ENCODE measurements around the gene LMAN2. TPM values are rescaled to one million over a fixed set of nuclear protein-coding genes. Genes with fewer than 3 reads are reported as not detected.
A peak's percentile ranks its signal among the peaks of the same experiment; 100 is the strongest.
"Not testable (repeated sequence)": the region's sequence is repeated elsewhere in the genome, so short reads cannot be mapped to it uniquely, and the experiment has no call there.

LMAN2 gene
- total RNA-seq, 4 donors from 2014 or later = 236 to 322 (median 293) TPM

- peak overlapping the region; percentile 66 to 83 (median 76) for H3K27ac ChIP-seq
- in situ Hi-C loops (cut with MboI; ENCODE audit: low pct_ligation_motif_present in 1 of 4, low pct_unique_long_range_greater_than_20kb in 1 of 4, low sequenced_read_pairs in 3 of 4) = no loop called here
- peaks cover 27 to 66% (median 44%) of the 10 kb centered on the region in 4 donors for H3K4me1 ChIP-seq
- DNase-seq = peak; percentile 81
- no peaks in the 10 kb centered on the region for H3K27me3 ChIP-seq
- intact Hi-C loops (cut with DNase I; ENCODE audit: low total_unique reads) = no loop called here
- H3K4me3 ChIP-seq = peak overlapping the region; percentile 23 to 64 (median 52)
- no peaks in the 10 kb centered on the region for H3K9me3 ChIP-seq
- no peaks in the 10 kb centered on the region for H3K36me3 ChIP-seq
- TF ChIP-seq POLR2AphosphoS5 (IDR thresholded peaks at IDR 0.05) = no peak
- no peak for TF ChIP-seq EP300 (IDR thresholded peaks at IDR 0.05; ENCODE audit: low read depth)
- no peak for TF ChIP-seq POLR2A (IDR thresholded peaks at IDR 0.05)
- TF ChIP-seq, protein P1, sequence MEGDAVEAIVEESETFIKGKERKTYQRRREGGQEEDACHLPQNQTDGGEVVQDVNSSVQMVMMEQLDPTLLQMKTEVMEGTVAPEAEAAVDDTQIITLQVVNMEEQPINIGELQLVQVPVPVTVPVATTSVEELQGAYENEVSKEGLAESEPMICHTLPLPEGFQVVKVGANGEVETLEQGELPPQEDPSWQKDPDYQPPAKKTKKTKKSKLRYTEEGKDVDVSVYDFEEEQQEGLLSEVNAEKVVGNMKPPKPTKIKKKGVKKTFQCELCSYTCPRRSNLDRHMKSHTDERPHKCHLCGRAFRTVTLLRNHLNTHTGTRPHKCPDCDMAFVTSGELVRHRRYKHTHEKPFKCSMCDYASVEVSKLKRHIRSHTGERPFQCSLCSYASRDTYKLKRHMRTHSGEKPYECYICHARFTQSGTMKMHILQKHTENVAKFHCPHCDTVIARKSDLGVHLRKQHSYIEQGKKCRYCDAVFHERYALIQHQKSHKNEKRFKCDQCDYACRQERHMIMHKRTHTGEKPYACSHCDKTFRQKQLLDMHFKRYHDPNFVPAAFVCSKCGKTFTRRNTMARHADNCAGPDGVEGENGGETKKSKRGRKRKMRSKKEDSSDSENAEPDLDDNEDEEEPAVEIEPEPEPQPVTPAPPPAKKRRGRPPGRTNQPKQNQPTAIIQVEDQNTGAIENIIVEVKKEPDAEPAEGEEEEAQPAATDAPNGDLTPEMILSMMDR (IDR thresholded peaks at IDR 0.05) = no peak
- 8 to 40% methylated on average over 6 to 43 of the region's 59 CpGs for WGBS, 2 donors (ENCODE audit: low coverage in 1 of 2)
Observed at GRCh38 chr5:177362610-177363507, 11.4 kb upstream of the LMAN2 start.

- WGBS, 2 donors (ENCODE audit: low coverage in 1 of 2) = 52 to 60% methylated on average over 6 to 8 of the region's 8 CpGs
- intact Hi-C loops (cut with DNase I; ENCODE audit: low total_unique reads) (no loop called here), in situ Hi-C loops (cut with MboI; ENCODE audit: low pct_ligation_motif_present in 1 of 4, low pct_unique_long_range_greater_than_20kb in 1 of 4, low sequenced_read_pairs in 3 of 4) (no loop called here)
- no peak for DNase-seq
- Histone ChIP-seq H3K9me3 (no peaks in the 10 kb centered on the region), H3K36me3 (no peaks in the 10 kb centered on the region), H3K27ac (peak overlapping the region; percentile 66 to 83 (median 76)), H3K4me1 (peaks cover 24 to 66% (median 44%) of the 10 kb centered on the region in 4 donors), H3K27me3 (no peaks in the 10 kb centered on the region), H3K4me3 (no peak overlapping the region)
- TF ChIP-seq POLR2AphosphoS5 (IDR thresholded peaks at IDR 0.05) (no peak), POLR2A (IDR thresholded peaks at IDR 0.05) (no peak), EP300 (IDR thresholded peaks at IDR 0.05; ENCODE audit: low read depth) (no peak)
- TF ChIP-seq, protein P1 (IDR thresholded peaks at IDR 0.05) = no peak
Observed at GRCh38 chr5:177362292-177362609, 10.8 kb upstream of the LMAN2 start.

- Histone ChIP-seq H3K27ac (peak overlapping the region; percentile 66 to 83 (median 76)), H3K4me1 (peaks cover 27 to 67% (median 42%) of the 10 kb centered on the region in 4 donors)
- 65% methylated on average over 6 of the region's 6 CpGs; no CpG with 5 or more reads in 1 of the 2 donors for WGBS, 2 donors (ENCODE audit: low coverage in 1 of 2)
Observed at GRCh38 chr5:177361418-177362291, 10.2 kb upstream of the LMAN2 start.

DNA sequence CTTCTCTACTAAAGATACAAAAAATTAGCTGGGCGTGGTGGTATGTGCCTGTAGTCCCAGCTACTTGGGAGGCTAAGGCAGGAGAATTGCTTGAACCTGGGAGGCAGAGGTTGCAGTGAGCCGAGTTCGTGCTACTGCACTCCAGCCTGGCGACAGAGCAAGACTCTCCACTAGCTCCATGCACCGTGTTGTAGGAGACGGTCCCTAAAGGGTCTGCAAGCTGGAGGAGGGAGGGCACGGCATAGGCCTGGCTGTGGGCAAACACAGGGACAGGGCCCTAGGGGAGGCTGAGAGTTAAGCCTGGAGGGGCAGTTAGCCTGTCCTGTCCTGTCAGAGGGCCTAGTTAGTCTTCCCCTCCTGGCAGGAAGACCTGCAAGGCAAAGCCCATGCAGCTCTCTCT, 9.3 kb upstream of the LMAN2 start:
- 85% methylated on average over 7 of the region's 7 CpGs; no CpG with 5 or more reads in 1 of the 2 donors for WGBS, 2 donors (ENCODE audit: low coverage in 1 of 2)
- intact Hi-C loops (cut with DNase I; ENCODE audit: low total_unique reads); H3K4me3 ChIP-seq; H3K9me3 ChIP-seq; in situ Hi-C loops (cut with MboI; ENCODE audit: low pct_ligation_motif_present in 1 of 4, low pct_unique_long_range_greater_than_20kb in 1 of 4, low sequenced_read_pairs in 3 of 4); H3K27ac ChIP-seq; DNase-seq; H3K36me3 ChIP-seq; H3K27me3 ChIP-seq: not testable (repeated sequence)
- peaks cover 18 to 58% (median 33%) of the 10 kb centered on the region in 4 donors for H3K4me1 ChIP-seq

More at GRCh38 chr5:177361418-177362291, 10.2 kb upstream of the LMAN2 start:
- H3K36me3 ChIP-seq = no peaks in the 10 kb centered on the region
- DNase-seq = no peak
- H3K4me3 ChIP-seq = no peak overlapping the region
- no peaks in the 10 kb centered on the region for H3K27me3 ChIP-seq
- intact Hi-C loops (cut with DNase I; ENCODE audit: low total_unique reads) = no loop called here
- in situ Hi-C loops (cut with MboI; ENCODE audit: low pct_ligation_motif_present in 1 of 4, low pct_unique_long_range_greater_than_20kb in 1 of 4, low sequenced_read_pairs in 3 of 4) = no loop called here
- no peak for TF ChIP-seq POLR2A (IDR thresholded peaks at IDR 0.05)
- TF ChIP-seq, protein P1 (IDR thresholded peaks at IDR 0.05) = no peak
- no peak for TF ChIP-seq EP300 (IDR thresholded peaks at IDR 0.05; ENCODE audit: low read depth)
- no peak for TF ChIP-seq POLR2AphosphoS5 (IDR thresholded peaks at IDR 0.05)
- H3K9me3 ChIP-seq = no peaks in the 10 kb centered on the region

Data from transverse colon (tissue), 4 donors.